ENCODE data around the gene CLEC2A.

CLEC2A gene

DNA sequence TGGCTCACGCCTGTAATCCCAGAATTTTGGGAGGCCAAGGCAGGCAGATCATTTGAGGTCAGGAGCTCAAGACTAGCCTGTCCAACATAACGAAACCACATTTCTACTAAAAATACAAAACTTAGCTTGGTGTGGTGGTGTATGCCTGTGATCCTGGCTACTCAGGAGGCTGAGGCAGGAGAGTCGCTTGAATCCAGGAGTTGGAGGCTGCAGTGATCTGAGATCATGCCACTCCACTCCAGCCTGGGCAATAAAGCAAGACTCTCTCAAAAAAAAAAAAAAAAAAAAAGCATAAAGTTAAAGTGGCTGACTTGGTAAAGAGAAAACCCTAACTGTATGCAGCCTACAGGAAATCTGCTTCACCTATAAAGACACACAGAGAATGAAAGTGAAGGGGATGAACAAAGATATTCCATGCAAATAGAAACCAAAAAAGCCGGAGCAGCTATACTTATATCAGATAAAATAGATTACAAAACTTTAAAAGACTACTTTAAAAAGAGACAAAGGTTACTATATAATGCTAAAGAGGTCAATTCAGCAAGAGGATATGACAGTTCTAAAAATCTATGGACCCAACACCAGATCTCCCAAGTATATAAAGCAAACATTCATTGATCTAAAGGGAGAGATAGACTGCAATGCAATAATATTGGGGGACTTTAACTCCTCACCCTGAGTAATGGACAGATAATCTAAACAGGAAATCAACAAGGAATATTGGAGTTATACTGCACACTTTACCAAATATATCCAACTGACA, 67.1 kb downstream of the CLEC2A start:
- TF ChIP-seq ISL1 (CRISPR knock-in tag; IDR thresholded peaks at IDR 0.05) (no peak), ZNF8 (CRISPR knock-in tag; IDR thresholded peaks at IDR 0.05) (no peak), ZNF565 (CRISPR knock-in tag; conservative IDR thresholded peaks at IDR 0.05; ENCODE audit: low read depth) (no peak), CSDC2 (CRISPR knock-in tag; IDR thresholded peaks at IDR 0.05) (no peak), TCF4 (CRISPR knock-in tag; IDR thresholded peaks at IDR 0.05; ENCODE audit: borderline replicate concordance) (no peak), ESRRG (CRISPR knock-in tag; IDR thresholded peaks at IDR 0.05) (no peak), TOX (CRISPR knock-in tag; IDR thresholded peaks at IDR 0.05; ENCODE audit: borderline replicate concordance) (no peak), SNAI2 (CRISPR knock-in tag; IDR thresholded peaks at IDR 0.05) (no peak), ZNF70 (CRISPR knock-in tag; IDR thresholded peaks at IDR 0.05) (no peak), ZC3H10 (CRISPR knock-in tag; IDR thresholded peaks at IDR 0.05) (no peak), OSR1 (CRISPR knock-in tag; IDR thresholded peaks at IDR 0.05) (no peak)
- TF ChIP-seq, protein P1, sequence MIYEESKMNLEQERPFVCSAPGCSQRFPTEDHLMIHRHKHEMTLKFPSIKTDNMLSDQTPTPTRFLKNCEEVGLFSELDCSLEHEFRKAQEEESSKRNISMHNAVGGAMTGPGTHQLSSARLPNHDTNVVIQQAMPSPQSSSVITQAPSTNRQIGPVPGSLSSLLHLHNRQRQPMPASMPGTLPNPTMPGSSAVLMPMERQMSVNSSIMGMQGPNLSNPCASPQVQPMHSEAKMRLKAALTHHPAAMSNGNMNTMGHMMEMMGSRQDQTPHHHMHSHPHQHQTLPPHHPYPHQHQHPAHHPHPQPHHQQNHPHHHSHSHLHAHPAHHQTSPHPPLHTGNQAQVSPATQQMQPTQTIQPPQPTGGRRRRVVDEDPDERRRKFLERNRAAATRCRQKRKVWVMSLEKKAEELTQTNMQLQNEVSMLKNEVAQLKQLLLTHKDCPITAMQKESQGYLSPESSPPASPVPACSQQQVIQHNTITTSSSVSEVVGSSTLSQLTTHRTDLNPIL (CRISPR knock-in tag; IDR thresholded peaks at IDR 0.05; ENCODE audit: low read depth) = no peak
- TF ChIP-seq, protein P2, sequence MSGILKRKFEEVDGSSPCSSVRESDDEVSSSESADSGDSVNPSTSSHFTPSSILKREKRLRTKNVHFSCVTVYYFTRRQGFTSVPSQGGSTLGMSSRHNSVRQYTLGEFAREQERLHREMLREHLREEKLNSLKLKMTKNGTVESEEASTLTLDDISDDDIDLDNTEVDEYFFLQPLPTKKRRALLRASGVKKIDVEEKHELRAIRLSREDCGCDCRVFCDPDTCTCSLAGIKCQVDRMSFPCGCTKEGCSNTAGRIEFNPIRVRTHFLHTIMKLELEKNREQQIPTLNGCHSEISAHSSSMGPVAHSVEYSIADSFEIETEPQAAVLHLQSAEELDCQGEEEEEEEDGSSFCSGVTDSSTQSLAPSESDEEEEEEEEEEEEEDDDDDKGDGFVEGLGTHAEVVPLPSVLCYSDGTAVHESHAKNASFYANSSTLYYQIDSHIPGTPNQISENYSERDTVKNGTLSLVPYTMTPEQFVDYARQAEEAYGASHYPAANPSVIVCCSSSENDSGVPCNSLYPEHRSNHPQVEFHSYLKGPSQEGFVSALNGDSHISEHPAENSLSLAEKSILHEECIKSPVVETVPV (CRISPR knock-in tag; IDR thresholded peaks at IDR 0.05) = no peak
- TF ChIP-seq, protein P3, sequence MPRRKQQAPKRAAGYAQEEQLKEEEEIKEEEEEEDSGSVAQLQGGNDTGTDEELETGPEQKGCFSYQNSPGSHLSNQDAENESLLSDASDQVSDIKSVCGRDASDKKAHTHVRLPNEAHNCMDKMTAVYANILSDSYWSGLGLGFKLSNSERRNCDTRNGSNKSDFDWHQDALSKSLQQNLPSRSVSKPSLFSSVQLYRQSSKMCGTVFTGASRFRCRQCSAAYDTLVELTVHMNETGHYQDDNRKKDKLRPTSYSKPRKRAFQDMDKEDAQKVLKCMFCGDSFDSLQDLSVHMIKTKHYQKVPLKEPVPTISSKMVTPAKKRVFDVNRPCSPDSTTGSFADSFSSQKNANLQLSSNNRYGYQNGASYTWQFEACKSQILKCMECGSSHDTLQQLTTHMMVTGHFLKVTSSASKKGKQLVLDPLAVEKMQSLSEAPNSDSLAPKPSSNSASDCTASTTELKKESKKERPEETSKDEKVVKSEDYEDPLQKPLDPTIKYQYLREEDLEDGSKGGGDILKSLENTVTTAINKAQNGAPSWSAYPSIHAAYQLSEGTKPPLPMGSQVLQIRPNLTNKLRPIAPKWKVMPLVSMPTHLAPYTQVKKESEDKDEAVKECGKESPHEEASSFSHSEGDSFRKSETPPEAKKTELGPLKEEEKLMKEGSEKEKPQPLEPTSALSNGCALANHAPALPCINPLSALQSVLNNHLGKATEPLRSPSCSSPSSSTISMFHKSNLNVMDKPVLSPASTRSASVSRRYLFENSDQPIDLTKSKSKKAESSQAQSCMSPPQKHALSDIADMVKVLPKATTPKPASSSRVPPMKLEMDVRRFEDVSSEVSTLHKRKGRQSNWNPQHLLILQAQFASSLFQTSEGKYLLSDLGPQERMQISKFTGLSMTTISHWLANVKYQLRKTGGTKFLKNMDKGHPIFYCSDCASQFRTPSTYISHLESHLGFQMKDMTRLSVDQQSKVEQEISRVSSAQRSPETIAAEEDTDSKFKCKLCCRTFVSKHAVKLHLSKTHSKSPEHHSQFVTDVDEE (CRISPR knock-in tag; IDR thresholded peaks at IDR 0.05) = no peak
- no peak for ATAC-seq
